ENCODE measurements around the gene NTSR1.

Gene NTSR1

DNA sequence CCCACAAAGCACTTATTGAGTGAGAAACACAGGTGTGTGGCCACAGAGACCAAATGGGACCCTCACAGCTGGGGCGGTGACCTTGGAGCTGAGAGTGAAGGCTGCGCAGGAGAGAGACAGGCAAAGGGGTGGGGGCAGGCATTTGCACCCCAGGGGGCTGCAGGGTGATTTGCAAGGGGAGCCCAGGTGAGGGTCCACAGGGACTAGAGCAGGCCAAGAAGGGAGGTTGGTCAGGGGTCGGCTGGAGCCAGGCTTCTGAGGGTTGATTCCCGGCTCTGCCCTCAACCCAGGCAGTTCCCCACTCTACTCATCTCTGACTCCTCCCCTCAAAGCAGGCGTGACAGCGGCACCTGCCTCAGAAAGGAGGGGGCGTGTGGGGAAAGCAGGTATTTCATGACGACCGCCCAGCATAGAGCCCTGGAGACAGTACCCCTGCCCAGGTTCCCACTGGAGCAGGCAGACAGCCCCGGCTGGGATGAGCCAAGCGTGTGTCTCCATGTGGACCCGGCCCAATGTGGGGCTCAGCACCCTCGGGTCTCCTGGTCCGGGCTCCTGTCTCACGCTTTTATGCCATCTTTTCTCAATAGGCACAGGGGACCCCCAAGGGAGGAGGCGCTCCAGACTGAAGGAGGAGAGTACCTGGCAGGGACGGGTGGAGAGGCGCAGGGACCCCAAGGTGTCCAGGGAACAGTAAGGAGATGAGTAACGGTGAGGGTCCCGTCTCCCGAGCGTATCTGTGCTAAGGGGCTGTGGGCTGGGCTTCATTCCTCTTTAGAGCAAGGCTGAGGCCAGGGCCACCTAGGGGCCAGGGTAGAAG lies 84.5 kb downstream of the NTSR1 start:
- DNase-seq (ENCODE audit: low read depth in 2 of 2), result no peak
- no peak overlapping the region for H3K4me3 ChIP-seq (replicated peaks in 1 of 2; ENCODE audit: low read depth in 2 of 2, low read length in 2 of 2)
- no peak for TF ChIP-seq CTCF (IDR thresholded peaks at IDR 0.05; ENCODE audit: low read depth, low read length)

DNA sequence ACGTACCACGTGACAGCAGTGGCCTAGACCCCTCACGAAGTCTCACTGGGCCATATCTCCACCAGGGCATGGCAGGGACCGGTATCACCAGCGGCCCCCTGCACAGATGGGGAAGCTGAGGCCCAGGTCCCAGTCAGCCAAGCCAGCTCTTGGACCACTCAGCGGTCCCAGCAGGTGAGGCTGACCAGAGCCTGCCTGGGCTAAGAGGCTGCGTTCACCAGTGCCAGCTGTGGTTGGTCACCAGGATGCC lies 85.0 kb downstream of the NTSR1 start:
- DNase-seq (ENCODE audit: low read depth in 2 of 2), result no peak
- TF ChIP-seq CTCF (IDR thresholded peaks at IDR 0.05; ENCODE audit: low read depth, low read length), result no peak
- H3K4me3 ChIP-seq (replicated peaks in 1 of 2; ENCODE audit: low read depth in 2 of 2, low read length in 2 of 2), result peak overlapping the region in 1 of 2 donors; percentile 36

DNA sequence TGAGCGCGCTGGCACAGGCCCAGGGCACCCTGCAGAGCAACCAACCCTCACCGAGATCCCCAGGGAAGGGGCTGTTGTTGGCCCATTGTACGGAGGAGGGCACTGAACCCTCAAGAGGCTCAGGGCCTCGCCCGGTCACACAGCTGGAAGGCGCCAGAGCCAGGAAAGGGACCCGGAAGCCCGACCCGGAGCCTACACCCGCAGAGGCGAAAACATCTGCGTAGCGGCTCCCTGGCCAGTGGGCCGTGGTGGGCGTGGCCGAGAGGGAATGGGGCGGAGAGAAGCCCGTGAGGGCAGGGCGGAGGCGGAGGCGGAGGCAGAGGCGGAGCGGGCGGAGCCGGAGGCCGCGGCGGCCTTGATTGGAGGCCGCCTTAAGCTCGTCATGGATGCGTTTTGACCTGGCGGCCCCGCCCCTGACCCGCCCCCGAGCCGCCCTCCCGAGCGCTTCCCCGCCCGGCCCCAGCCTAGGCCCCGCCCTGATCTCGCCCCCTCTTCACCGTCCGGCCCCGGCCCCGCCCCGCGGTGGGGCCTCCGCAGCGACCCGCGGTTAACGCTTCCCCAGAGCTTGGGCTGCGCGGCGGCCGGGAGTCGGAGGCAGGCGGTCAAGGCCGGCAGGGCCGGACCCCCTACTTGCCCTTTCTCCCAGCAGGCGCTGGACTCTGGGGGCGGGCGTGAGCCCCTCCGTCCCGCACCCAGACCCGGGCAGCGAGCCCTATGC lies 85.5 kb downstream of the NTSR1 start:
- TF ChIP-seq CTCF (IDR thresholded peaks at IDR 0.05; ENCODE audit: low read depth, low read length), result no peak
- peak; percentile 96 to 99 for DNase-seq (ENCODE audit: low read depth in 2 of 2)
- H3K4me3 ChIP-seq (replicated peaks in 1 of 2; ENCODE audit: low read depth in 2 of 2, low read length in 2 of 2), result peak overlapping the region; percentile 60 to 66

DNA sequence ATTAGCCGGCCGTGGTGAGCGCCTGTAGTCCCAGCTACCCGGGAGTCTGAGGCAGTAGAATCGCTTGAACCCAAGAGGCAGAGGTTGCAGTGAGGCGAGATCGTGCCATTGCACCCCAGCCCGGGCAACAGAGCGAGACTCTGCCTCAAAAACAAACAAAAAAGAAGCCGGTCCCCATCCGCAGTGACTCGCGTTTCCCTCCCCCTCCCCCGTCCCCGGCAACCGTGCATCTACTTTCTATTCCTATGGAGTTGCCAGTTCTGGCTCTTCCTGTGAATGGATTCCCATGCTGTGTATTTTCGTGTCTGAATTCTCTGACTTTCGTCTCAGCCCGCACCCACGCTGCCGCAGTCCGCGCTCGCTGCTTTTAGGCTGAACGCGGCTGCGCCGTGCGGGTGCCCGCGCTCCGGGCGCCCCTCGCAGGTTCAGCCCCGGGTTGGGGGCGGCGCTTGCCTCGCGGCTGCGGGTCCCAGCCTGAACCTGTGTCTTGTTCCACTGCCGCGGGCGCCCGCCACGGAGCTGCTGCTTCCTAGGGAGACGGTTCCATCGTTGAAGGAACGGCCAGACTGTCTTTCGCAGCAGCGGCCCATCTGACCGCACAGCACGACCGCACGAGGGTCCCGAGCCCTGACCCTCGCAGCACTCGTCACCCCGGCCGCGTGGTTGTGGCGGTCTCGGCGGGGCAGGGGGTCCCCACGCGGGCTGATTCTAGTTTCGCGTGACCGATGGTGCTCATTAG lies 86.6 kb downstream of the NTSR1 start:
- peak; percentile 47 to 51 for DNase-seq (ENCODE audit: low read depth in 2 of 2)
- no peak for TF ChIP-seq CTCF (IDR thresholded peaks at IDR 0.05; ENCODE audit: low read depth, low read length)
- H3K4me3 ChIP-seq (replicated peaks in 1 of 2; ENCODE audit: low read depth in 2 of 2, low read length in 2 of 2), result peak overlapping the region; percentile 60 to 66

DNA sequence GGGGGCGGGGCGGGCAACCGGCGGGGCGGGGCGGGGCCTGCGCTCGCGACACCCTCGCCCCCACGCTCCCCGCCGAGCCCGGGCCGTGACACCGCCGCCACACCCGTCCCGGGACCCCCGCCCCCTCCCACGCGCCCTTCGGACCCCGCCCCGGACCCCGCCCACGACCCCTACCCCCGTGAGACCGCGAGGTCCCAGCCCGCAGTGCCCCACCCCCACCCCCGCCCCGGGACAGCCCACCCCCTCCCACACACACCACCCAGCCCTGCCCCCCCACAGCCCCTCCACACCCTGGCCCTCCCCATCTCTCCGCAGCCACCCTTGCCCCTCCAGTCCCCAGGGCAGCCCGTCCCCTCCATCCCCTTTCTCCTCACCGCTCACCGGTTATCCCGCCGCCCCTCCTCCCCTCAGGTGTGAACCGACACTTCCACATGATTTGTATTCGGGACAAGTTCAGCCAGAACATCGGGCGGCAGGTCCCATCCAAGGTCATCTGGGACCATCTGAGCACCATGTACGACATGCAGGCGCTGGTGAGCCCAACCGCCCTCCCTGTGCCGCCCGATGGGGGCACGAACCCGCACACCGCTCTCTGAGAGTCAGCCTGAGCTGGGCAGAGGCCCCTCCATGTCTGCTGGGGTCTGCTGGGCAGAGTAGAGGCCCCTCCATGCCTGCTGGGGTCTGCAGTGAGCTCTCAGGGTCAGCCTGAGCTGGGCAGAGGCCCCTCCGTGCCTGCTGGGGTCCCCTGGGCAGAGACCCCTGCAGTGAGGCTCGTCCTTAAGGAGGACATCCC lies 88.3 kb downstream of the NTSR1 start:
- no peak for DNase-seq (ENCODE audit: low read depth in 2 of 2)
- TF ChIP-seq CTCF (IDR thresholded peaks at IDR 0.05; ENCODE audit: low read depth, low read length), result no peak
- peak overlapping the region; percentile 58 to 69 for H3K4me3 ChIP-seq (replicated peaks in 1 of 2; ENCODE audit: low read depth in 2 of 2, low read length in 2 of 2)
